NK-92 (cell line): ENCODE measurements around the gene GIPC1.

Experiments
- DNase-seq: peaks from one replicate; lab custom pipeline; 2025; ENCODE audit not compliant: unreplicated experiment; lab: John Stamatoyannopoulos, UW

GIPC1 gene

DNA sequence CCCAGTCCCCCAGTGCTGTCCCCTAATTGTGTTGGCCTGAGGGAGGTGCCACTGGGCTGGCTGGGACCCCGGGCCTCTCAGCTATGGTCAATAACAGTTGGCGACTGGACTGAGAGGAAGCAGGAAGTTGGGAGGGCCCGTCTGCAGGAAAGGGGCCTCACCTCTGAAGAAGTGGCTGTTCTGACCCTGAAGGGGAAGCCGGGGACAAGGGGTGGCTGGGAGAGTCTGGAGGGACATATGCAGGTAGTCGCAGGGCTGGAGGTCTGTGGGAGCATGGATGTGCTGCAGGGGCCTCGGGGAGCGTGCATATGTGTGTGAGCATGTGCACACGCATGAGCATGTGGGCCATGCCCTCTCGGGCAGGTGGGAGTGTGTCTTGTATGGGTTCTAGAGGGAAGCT, 56.9 kb downstream of the GIPC1 start:
- no peak for DNase-seq

DNA sequence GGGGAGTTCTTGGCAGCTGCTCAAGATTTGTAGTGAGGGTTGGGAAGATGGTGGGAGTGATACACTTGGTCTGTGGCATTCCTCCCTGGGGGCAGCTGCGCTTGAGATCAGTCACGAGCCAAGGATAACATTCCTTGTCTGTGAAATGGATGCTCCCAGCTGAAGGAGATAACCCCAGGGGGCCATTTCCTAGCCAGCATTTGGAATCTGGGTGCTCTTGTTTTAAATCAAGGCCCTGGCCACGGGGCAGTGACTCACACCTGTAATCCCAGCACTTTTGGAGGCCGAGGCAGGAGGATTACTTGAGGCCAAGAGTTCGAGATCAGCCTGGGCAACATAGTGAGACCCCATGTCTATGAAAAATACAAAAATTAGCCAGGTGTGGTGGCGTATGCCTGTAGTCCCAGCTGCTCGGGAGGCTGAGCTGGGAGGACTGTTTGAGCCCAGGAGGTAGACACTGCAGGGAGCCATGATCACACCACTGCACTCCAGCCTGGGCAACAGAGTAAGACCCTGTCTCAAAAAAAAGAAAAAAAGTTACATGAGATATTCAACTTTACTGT, 58.3 kb downstream of the GIPC1 start:
- DNase-seq = no peak

DNA sequence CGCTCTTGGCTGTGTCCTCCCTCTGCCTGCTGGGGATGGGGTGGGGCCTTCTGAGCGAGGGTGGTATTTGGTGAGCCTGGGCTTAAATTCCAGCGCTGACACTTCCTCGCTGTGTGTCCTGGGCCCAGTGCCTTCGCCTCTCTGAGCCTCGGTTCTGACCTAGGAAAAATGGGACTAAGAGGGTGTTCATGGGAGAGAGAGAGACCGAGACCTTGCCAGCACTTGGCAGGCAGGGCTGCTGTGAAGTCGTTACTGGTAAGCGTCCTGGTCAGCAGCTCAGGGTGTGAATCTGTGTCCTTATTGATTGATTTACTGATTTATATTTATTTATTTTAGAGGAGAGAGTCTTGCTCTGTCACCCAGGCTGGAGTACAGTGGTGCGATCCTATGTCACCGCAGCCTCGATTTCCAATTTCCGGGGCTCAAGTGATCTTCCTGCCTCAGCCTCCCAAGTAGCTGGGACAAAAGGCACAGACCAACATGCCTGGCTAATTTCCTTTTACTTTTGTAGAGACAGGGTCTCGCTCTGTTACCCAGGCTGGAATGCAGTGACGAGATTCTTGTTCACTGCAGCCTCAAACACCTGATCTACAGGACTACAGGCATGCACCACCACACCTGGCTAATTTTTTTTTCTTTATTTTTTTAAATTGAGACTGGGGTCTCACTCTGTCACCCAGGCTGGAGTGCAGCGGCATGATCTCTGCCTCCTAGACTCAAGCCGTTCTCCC, 60.4 kb downstream of the GIPC1 start:
- no peak for DNase-seq

DNA sequence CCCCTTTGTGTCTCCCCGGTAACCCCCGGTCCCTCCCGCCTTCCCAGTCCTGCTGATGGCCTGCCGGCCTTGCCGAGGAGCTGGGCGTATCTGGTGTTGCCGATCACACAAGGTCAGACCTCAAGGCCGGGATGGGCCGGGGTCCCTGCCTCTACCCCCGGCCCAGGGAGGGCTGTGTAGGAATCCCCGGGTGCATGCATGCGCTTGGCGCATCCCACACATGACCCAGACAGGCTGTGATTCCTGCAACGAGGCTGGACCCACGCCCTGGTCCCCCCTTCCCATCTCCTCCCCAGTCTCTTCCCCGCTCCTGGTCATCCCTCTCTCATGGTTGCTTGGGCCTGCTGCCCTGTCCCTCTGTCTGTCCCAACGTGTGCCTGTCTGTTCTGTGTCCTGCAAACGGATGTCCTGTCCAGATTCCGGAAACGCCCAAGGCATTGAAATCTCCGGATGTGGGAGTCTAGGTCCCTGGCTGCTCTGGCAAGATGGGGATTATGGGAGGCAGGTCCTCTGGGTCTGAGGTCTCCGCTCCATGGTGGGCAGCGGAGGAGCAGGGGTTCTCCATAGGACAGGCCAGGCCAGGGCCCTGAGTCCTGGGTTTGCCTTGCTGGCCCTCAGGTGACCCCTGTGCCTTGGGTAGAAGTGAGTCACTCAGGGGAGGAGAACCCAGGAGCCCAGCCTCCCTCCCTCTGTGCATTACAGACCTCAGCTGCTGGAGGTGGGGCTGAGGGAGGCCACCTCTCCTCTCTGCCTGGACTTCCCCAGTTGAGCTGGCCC, 61.2 kb downstream of the GIPC1 start:
- no peak for DNase-seq

DNA sequence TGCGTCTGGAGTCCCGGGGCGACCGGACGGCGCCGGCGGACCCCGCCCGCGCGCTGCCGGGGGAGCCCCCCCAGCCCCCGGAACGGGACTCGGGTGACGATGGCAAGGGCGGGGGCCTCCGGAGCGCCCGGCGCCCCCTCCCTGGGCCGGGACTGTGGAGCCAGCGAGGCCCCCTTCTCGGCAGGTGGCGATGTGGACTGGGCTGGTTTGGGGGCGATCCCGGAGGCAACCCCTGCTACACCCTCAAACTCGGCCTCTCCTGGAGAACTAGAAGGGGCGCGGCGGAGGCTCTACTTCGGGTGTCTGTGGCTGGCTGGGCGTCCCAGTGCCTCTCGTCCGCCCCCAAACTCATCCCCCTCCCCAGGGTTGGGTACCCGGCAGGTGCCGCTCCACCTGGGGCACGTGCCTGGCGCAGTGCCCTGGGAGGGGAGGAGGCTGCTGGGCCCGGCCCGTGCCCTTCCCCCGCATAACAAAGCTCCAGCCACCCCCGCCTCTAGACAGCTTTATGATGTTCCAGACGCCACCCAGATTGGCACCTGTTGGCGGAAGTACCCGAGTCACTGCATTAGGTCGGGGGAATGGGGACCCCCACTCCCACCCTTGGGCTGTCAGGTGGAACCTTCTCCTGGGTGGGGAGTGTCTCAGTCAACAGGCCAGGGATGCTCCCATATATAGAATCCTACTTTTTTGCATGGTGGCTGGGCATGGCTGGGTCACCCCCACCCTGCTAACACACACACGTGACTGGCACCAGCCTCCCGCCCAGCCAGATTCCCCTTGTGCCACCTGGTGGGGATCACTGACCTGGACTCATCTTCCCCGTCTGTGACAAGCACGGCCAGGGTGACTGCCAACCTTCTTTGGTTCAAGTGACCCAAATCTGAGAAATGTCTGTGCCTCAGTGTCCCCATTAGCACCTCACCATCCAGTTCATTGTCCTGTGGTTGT, 62.1 kb downstream of the GIPC1 start:
- DNase-seq = no peak

DNA sequence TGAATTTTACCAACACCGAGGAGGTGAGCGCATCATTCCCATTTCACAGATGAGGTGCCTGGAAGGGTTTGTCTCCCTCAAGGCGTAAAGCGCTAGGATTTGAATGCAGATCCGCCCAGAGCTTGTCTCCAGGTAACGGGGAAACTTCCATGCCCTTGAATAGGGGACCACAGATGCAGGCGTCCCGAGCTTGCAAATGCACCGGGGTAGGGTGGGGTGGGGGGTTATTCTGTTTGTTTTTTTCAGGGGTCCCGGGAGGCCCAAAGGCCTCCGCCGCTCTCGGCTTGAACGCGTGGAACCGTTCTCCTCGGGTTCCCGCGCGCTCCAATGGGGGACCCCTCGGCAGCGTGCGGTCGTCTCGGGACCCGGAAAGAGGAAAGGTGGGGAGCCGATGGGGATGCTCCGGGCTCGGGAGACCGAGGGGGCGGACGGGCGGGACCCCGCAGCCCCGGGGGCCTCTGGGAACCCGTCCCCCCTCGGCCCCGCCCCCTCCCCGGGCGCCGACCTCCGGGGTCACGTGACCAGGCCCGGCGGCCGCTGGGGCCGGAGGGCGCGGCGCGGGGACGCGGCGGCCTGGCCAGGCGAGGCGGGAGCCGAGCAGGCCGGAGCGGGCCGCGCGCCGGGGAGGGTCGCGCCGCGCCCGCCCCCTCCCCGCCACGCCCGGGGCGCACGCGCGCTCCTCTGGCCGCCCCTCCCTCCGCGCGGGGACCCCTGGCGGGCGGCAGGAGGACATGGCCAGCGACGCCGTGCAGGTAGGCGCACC, 63.0 kb downstream of the GIPC1 start, which contains the start of gene PKN1:
TSS of gene PKN1 (plus strand) at position 516 of the 763 bp plus-strand sequence. CDS start at position 732, 216 bp downstream.
- no peak for DNase-seq

DNA sequence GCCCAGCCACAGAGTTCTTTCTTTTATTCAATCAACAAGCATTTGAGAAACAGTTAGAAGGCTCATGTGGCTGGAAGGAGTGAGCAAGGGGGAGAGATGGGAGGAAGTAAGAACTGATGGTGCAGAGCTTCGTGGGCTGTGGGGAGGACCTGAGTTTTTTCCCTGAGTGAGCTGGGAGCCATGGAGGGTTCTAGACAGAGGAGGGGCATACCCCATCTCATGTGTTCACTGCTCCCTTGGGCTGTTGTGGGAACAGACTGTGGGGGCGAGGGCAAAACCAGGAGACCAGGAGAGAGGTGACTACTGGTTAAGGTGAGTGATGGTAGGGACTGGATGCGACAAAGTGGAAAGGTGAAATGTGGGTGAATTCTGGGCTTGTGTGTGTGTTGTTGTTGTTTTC, 65.2 kb downstream of the GIPC1 start:
- DNase-seq = no peak

DNA sequence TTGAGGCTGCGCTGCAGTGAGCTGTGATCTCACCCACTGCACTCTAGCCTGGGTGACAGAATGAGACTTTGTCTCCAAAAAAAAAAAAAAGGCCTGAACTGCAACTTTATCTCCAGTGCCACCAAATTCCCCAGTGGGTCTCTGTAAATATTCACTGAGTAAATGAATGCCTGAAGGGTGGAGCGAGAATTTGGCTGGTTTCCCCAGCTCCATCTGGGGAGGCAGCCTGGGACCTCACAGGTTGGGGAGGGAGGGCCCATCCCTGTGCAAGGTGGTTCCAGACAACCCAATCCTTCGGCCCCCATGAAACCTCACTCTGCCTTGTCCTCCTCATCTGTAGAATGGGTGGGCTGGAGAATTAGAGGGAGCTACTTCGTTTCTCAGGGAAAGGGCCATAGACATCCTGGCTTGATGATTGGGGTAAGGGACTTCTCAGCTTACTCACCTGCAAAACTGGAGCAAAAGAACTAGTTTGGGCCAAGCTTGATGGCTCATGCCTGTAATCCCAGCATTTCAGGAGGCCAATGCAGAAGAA, 67.0 kb downstream of the GIPC1 start:
- DNase-seq = no peak
